Measurements from ENCODE around the gene PDXDC1.
"Not testable (repeated sequence)": the region's sequence is repeated elsewhere in the genome, so short reads cannot be mapped to it uniquely, and the experiment has no call there.

DNA sequence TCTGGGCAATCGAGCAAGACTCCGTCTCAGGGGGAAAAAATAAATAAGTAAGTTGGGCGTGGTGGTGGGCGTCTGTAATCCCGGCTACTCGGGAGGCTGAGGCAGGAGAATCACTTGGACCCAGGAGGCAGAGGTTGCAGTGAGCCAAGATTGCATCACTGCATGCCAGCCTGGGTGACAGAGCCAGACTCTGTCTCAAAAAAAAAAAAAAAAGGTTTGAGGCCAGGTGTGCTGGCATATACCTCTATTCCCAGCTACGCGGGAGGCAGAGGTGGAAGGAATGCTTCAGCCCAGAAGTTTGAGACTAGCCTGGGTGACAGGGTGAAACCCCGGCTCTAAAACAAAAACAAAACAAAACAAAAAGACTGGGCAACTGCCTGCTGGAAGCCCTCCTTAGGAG is 70.4 kb downstream of the PDXDC1 start:
- TF ChIP-seq, protein P1, sequence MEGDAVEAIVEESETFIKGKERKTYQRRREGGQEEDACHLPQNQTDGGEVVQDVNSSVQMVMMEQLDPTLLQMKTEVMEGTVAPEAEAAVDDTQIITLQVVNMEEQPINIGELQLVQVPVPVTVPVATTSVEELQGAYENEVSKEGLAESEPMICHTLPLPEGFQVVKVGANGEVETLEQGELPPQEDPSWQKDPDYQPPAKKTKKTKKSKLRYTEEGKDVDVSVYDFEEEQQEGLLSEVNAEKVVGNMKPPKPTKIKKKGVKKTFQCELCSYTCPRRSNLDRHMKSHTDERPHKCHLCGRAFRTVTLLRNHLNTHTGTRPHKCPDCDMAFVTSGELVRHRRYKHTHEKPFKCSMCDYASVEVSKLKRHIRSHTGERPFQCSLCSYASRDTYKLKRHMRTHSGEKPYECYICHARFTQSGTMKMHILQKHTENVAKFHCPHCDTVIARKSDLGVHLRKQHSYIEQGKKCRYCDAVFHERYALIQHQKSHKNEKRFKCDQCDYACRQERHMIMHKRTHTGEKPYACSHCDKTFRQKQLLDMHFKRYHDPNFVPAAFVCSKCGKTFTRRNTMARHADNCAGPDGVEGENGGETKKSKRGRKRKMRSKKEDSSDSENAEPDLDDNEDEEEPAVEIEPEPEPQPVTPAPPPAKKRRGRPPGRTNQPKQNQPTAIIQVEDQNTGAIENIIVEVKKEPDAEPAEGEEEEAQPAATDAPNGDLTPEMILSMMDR (IDR thresholded peaks at IDR 0.05) = not testable (repeated sequence)
- not testable (repeated sequence) for TF ChIP-seq POLR2A (IDR thresholded peaks at IDR 0.05)

Measured in uterus (tissue), 2 donors.